GM21528 (cell line): ENCODE data around the gene CACNG7.
"Not testable (repeated sequence)": the region's sequence is repeated elsewhere in the genome, so short reads cannot be mapped to it uniquely, and the experiment has no call there.

ENCODE experiments used
- ATAC-seq: cut with Tn5 transposase; IDR thresholded peaks from one replicate; pipeline ENCODE4 v1.9.1; 2021; ENCODE audit warnings: mild to moderate bottlenecking, moderate library complexity; ENCODE audit not compliant: unreplicated experiment, low FRiP score

Gene CACNG7

DNA sequence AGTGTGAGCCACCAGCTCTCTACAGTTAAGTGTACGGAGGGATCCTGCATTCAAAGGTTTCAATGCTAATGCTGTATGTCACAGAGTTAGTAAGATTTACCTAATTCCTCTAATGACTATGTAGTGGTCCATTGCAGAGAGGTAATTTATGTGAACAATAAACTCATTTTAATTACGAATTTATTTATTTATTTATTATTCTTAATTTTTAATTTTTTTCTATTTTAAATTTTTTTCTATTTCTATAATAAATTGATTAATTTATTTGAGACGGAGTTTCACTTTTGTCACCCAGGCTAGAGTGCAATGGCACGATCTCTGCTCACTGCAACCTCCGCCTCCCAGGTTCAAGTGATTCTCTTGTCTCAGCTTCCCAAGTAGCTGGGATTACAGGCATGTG lies 39.5 kb downstream of the CACNG7 start:
- not testable (repeated sequence) for ATAC-seq

DNA sequence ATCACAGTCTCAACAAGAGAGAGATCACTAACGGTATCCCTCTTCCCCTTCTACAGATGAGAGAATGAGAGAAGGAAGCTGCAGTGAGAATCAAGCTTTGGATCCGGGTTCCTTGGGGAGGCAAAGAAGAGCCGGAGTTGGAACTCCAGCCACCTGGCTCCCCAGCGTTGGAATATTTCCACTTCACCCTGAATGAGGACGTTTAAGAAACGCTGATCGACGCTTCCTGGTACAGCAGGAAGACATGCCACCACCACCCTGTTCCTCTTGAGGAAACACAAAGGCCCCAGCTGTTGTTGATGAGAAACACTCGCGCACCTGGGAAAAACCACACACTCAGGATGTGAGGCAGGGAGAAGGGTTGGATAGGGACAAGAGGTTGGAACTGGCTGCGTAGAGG lies 42.4 kb downstream of the CACNG7 start:
- no peak for ATAC-seq

DNA sequence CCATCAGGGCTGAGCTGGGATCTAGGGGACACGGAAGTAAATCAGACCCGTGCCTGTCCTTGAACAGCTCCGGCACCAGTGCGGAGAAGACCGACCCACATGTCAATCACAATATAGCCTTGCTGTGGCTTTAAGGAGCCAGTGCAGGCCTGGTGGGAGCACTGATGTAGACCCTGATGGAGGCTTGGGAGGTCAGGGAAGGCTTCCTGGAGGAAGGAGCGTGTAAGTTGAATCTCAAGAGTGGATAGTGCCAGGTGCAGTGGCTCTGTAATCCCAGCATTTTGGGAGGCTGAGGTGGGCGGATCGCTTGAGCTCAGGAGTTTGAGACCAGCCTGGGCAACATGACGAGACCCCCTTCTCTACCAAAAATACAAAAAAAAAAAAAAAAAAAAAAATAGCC lies 42.9 kb downstream of the CACNG7 start:
- no peak for ATAC-seq

DNA sequence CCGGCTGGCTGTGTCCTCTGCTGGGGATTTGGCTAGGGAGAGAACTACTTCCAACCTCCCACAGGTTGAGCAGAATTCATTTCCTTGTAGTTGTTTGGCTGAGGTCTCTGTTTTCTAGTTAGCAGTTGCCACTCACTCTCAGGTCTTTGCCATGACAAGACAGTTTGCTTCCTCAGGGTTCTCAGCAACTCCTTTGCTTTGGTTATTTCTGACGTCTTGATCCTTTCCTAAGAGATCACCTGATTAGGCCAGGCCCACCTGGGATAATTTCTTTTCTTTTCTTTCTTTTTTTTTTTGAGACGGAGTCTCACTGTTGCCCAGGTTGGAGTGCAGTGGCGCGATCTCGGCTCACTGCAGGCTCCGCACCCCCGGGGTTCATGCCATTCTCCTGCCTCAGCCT lies 44.3 kb downstream of the CACNG7 start:
- ATAC-seq, result no peak

DNA sequence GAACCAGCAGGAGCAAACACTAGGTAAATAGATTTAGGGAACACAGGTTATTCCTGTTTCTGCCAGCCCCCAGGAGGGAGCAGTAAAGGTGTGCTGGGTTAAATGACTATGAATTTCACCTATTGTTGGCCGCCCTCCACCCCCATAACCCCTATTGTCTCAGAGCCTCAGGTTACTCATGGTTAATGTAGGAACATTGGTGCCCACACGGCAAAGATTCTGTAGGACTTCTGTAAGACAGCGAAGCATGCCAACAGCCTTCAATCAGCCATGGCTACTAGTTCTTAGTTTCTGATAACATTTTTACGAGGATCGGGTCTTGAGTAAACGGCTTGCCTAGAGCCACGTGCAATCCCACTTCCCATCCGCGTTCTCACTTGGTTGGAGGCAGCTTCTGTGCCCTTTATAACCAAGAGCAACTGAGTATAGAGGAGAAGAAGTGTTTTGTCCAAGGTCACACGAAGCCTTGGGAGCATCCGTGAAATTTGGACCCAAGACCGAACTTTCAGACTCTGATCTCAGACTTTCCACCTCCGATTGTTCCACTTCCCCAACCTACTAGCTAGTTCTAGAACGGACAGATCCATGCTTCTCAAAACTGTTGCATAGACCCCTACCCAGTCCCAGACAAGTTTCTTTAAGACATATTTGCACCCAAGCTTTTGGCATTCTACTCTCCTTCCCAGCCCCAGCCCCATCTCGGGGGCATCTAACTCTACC lies 48.5 kb downstream of the CACNG7 start:
- ATAC-seq, result no peak

DNA sequence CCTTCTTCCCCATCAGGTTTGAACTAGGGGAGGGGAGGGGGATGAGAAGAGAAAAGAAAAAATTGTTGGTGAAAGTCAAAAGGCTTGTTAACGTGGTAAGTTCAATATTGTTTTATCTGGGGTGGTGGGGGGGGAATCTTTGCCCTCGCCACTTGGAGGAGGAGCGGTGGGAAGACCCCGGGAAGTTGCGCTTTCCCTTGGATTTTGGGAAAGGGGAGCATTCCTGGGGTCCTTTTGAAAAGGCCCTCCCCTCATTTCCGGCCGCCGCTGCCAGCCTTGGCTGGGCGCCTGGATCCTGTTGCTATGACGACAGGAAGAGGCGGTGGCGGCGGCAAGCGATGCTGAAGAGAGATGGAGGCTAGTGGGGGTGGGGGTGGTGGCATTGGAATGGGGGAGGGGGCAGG lies 49.1 kb downstream of the CACNG7 start:
- ATAC-seq, result no peak

DNA sequence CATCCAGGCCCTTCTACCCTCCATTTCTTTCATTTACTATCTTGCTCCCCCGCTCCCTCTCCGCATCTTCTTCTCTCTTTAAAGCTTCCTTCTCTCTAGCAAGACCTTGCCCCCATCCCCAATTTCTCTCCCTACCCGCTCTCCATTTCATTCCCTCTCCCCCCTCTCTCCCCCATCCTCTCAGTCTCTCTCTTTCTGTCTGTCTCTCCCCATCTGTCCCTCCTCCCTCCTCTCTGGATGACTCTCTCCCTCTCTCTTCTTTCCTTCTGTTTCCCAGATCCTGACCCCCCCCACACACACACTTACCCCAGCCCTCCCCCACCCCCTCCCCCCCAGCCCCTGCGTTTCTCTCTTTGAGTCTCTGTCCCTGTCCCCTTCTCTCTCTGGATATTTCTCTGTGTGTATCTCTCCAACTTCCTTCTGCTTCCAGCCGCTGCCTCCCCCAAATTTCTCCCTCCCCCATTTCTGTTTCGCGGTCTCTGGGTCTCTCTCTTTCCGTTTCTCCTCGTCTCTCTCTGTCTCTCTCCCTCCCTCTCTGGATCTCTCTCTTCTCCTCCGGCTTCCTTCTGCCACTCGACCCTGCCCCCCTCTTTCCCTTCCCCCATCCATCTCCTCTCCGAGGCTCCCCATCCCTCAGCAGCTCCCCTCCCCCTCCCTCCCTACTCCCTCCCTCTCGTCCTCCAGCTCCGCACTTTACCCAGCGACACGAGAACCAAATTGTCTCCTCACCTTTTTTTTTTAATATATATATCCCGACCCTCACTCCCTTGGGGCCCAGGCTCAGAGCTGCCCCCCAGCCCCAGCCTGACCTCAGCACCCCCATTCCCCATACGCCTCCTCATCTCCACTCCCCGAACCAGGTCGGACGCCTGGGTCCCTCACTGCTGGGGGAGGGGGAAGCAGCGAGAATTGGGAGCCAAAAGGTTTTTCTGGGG lies 50.0 kb downstream of the CACNG7 start:
- ATAC-seq, result no peak

DNA sequence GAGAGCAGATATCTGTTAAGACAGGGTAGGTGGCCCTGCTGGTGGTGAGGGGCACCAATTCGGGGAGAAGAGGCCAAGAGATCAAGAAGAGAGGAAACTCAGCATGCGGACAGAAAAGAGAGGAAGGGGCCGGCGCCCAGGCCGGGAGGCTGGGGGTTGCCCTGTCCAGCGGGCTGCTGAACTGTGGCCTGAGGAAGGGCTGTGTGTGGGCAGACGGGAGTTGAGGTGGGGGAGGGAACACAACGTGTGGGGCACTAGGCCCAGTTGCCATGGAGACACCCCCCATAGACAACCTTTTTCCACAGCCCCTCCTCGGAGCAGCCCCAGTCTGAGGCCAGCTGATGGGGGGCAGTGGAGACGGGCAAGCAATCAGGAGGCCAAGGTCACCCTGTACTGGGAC lies 51.1 kb downstream of the CACNG7 start:
- no peak for ATAC-seq

DNA sequence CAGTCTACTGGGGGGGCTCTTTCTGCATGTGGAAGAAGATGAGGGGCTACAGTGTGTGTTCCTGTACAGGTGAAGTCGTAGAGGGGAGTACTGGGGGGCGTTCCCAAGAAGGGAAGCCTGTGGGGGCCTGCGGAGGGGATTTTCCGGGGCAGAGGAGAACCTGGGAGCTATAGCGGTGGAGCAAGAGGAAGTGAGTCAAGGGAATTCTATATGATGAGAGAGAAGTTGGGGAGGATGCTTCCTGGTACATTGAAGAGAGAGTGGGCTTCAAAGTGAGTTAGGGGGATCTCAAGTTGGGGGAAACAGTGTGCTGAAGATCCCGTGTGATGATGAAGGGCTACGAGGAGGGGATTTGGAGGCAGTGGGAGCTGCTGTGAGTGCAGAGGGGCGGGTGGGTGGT lies 51.8 kb downstream of the CACNG7 start:
- no peak for ATAC-seq

DNA sequence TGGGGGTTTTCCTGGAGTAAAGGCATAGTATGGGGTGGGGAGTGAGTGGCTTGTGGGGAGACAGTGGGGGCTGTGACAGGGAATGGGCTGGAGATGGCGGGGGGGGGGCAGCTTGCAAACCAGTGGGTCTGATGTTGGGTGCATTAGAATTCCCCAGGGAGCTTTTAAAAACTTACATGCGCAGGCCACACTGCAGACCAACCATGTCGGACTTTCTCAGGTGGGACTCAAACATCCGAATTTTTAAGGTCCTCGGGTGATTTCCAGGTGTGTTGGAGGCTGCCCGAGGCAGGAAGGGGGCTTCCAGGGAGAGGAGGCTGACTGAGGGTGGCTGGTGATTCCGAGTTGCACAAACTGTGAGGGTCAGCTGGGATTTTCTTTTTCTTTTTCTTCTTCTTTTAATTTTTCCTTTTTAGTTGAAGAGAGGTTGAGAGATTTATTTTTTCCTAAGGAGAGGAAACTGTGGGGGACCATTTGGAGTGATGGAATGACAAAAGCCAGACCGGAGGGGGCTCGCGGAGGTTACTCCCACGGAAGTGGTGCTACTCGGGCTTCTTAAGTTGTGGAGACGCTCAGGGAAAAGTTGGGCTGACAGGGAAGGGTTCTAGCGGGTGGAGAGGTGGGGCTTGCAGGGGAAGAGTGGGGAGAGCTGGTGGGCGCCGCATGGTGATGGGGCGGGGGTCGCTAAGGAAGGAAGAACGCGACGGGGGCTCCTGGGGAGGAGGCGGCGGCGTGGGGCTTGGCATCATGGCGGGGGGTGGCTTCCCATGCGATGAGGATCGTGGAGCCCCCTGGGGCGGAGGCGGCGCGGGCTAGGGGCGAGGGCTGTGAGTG lies 52.7 kb downstream of the CACNG7 start:
- ATAC-seq, result no peak

DNA sequence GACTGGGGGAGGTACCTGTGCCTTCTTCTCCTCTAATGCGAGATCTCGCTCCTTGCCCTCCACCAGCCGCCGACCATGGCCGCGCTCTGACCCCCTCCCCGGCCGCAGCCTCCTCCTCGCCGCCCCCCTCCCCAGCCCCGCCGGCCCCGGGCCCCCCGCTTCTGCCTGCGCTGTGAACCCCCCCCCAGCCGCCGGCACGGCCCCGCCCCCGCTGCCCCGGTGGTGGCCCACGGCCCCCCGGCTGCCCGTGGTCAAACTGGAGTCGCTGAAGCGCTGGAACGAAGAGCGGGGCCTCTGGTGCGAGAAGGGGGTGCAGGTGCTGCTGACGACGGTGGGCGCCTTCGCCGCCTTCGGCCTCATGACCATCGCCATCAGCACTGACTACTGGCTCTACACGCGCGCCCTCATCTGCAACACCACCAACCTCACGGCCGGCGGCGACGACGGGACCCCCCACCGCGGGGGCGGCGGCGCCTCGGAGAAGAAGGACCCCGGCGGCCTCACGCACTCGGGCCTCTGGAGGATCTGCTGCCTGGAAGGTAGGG lies 53.9 kb downstream of the CACNG7 start, which contains the start of gene CACNG8:
TSS of gene CACNG8 (plus strand) at position 51 of the 545 bp plus-strand sequence.
- ATAC-seq, result no peak

DNA sequence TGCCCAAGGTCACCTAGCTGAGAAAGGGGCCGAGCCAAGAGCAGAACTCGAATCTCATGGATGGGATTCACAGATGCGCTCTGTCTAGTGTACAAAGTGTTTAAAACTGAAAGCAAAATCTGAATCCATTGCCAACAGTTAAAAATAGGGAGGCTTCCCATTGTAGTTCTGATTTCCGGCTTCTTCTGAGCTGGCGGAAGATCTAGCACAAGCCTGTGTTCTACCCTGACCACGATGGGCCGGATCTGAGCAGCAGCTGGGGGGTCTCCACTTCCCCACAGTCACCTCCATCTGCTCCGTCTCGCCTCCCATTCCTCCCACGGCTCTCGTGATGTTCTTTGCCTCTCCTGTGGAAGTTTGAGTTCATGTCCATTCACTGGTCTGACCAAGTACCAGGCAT lies 56.0 kb downstream of the CACNG7 start:
- no peak for ATAC-seq

DNA sequence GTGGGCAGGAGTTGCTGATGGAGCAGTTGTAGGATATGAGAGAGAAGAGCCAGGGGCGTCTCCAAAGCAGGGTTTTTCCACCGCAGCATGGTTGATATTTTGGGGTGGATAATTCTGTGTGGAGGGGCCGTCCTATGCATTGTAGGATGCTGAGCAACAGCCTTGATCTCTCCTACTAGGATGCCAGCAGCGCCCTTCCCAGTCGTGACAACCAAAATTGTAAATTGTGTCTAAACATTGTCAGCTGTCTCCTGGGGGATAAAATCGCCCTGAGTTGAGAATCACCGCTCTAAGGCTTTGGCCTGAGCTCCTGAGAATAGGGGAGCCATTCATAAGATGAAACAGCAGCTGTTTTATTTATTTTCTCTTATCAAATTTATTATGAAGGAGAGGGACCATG lies 57.9 kb downstream of the CACNG7 start:
- ATAC-seq, result no peak

DNA sequence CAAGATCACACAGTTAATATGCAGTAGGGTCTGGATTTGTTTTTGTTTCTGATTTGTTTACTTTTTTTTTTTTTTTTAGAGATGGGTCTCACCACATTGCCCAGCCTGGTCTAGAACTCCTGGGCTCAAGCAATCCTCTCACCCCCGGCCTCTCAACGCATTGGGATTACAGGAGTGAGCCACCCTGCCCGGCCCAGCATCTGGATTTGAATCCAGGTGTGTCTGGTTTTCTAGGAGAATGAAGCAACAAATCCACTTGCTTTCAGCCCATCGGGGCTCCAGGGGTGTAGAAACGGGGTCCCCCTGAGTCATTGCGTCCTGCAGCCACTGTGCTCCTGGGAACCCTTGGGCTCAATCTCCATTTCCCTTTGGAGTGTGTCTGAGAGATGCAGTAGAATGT lies 60.3 kb downstream of the CACNG7 start:
- no peak for ATAC-seq

DNA sequence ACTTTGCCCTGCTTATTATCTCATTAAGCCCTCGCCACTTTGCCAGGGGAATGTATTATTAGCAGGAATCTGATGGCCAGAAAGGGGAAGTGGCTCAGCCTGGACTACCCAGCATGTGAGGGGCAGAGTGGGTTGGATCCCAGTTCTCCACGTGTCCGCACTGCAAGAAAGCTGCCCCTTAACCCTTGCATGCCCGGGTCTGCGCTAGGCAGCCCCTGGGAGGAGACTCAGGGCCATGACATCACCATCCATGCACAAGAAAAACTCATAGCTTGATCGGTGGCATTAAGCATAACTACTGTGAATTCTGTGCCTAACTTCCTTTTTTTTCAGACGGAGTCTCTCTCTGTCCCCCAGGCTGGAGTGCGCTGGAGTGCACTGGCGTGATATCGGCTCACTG lies 62.6 kb downstream of the CACNG7 start:
- no peak for ATAC-seq

DNA sequence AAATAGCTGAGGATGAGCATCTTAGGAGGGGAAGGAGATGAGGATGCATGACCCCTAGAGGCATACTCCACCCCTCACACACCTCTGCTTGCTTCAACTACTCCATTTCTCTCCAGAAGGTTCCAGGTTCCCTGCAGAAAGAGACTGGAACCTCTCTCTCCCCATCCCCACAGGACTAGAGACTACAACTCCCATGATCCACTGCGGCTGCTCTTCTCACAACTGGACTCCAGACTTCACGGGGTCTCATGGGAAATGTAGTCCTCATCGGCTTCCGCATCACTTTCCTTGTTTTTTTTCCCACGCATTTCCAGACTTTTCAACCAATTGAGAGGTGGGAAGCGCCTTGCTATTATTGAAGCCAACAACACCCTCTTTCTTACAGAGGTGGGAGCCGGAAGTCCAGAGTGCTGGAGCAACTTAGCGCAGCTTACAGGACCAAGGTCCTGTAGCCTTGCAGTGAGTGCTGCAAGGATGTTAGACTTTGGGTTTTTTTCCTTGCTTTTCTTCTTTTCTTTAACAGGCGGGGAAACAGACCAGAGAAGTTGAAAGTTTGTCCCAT lies 68.4 kb downstream of the CACNG7 start:
- no peak for ATAC-seq

DNA sequence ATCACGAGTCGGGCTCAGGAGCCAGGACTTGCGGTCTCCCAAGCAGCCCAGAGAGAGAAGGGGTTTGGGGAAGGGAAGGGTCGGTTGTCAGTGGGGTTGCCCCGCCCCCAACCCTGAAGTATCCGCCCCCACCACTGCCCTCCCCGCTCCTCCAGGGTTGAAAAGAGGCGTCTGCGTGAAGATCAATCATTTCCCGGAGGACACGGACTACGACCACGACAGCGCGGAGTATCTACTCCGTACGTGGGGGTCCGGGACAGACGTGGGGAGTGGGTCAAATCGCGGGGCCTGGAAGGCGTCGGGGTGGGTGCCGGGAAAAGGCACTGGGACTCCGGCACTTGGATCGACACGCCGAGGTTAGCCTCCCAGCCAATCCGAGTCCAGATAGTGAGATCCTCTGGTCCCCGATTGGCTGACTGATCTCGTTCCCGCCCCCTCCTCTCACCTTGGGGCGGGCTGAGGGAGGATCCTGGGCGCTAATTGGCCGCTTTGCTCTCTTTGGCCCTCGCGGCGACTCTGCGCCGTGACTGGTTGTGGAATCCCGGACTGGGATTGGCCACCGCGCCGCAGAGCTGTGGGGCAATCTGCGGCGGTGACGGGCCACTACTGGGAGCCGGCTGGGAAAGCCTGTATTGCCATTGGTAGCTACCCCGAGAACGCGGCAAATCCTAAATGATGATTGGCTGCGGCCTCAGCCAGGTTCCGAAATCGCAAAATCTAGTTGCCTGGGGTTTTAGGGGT lies 69.1 kb downstream of the CACNG7 start:
- ATAC-seq, result no peak

DNA sequence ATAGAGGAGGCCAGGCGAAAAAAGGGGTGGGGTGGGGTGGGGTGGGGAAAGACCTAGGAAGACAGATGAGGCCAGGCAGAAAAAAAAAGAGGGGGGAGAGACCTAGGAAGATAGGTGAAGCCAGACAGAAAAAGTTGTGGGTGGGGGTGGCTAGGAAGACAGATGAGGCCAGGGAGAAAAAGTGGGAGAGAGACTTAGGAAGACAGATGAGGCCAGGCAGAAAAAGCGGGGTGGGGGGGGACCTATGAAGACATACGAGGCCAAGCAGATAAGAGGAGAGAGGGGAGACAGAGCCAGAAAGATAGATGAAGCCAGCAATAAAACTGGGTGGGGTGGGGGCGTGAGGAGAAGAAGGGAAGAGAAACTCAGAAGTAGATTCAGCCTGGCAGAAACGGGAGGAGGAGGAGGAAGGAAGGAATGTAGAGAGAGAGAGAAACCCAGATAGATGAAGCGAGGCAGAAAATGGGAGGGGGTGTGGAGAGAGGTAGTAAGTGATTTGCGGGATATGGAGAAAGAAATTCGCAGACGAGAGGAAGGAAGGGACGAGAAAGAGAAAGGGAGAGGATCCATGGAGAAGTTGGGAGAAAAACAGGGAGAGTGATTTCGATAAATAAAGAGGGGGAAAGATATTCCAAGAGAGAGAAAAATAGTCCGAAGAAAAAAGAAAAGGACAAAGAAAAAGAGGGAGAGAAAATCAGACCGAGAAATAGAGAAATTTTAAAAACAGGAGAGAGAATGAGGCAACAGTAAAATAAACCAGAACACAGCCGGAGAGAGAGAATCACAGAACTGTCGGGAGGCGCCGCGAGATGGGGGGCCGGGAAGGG lies 70.1 kb downstream of the CACNG7 start:
- ATAC-seq, result no peak
